GM23248 (cell line): ENCODE measurements around the gene MAB21L1. TPM values are rescaled to one million over a fixed set of nuclear protein-coding genes. Genes with fewer than 3 reads are reported as not detected.

ENCODE experiments used
- DNase-seq: peaks from one replicate; pipeline ENCODE4 v3.0.0-alpha.2; 2015
- H2AFZ ChIP-seq: fragments of 200-600 bp; sonication (generic); 2 replicates; pipeline ENCODE4 v1.6.1; 2016; ENCODE audit warnings: antibody characterized with exemption
- H3F3A ChIP-seq: fragments of 200-600 bp; sonication (generic); 2 replicates; pipeline ENCODE4 v1.6.1; 2016; ENCODE audit warnings: mild to moderate bottlenecking, antibody characterized with exemption, mixed run types; ENCODE audit not compliant: insufficient read depth
- H3K27ac ChIP-seq: fragments of 200-600 bp; sonication (generic); 2 replicates; pipeline ENCODE4 v1.5.1; 2016; ENCODE audit warnings: mild to moderate bottlenecking
- H3K27me3 ChIP-seq: fragments of 200-600 bp; sonication (generic); replicated peaks from 2 replicates; pipeline ENCODE4 v1.6.1; 2016; ENCODE audit warnings: mild to moderate bottlenecking; ENCODE audit not compliant: insufficient read depth
- H3K36me3 ChIP-seq: fragments of 200-600 bp; sonication (generic); 2 replicates; pipeline ENCODE4 v1.6.1; 2016; ENCODE audit warnings: low read depth, mild to moderate bottlenecking
- H3K4me1 ChIP-seq: fragments of 200-600 bp; sonication (generic); 2 replicates; pipeline ENCODE4 v1.6.1; 2016; ENCODE audit warnings: mild to moderate bottlenecking; ENCODE audit not compliant: insufficient read depth
- H3K4me2 ChIP-seq: fragments of 200-600 bp; sonication (generic); one replicate; pipeline ENCODE4 v1.6.1; 2016; ENCODE audit warnings: mild to moderate bottlenecking; ENCODE audit not compliant: unreplicated experiment
- H3K4me3 ChIP-seq: fragments of 200-600 bp; sonication (generic); 2 replicates; pipeline ENCODE4 v1.5.1; 2016; ENCODE audit warnings: mild to moderate bottlenecking
- H3K79me2 ChIP-seq: fragments of 200-600 bp; sonication (generic); 2 replicates; pipeline ENCODE4 v1.6.1; 2016; ENCODE audit warnings: mild to moderate bottlenecking; ENCODE audit not compliant: insufficient read depth
- H3K9ac ChIP-seq: fragments of 200-600 bp; sonication (generic); 2 replicates; pipeline ENCODE4 v1.6.1; 2016; ENCODE audit warnings: mild to moderate bottlenecking
- H3K9me2 ChIP-seq: fragments of 200-600 bp; sonication (generic); 2 replicates; pipeline ENCODE4 v1.6.1; 2016; ENCODE audit warnings: mixed run types, mild to moderate bottlenecking, moderate library complexity; ENCODE audit not compliant: insufficient read depth
- H3K9me3 ChIP-seq: fragments of 200-600 bp; sonication (generic); one replicate; pipeline ENCODE4 v1.6.1; 2017; ENCODE audit warnings: low read depth
- H4K20me1 ChIP-seq: fragments of 200-600 bp; sonication (generic); 2 replicates; pipeline ENCODE4 v1.6.0; 2016; ENCODE audit not compliant: insufficient read depth
- EZH2 ChIP-seq: fragments of 200-600 bp; sonication (generic); IDR thresholded peaks from 2 replicates; pipeline ENCODE4 v1.6.1; 2018; ENCODE audit warnings: antibody characterized with exemption, mild to moderate bottlenecking; ENCODE audit not compliant: insufficient read depth, poor library complexity, severe bottlenecking
- EZH2phosphoT487 ChIP-seq: fragments of 200-600 bp; sonication (generic); IDR thresholded peaks from 2 replicates; pipeline ENCODE4 v1.6.1; 2018; ENCODE audit warnings: antibody characterized with exemption, moderate library complexity, mild to moderate bottlenecking, low read depth; ENCODE audit not compliant: insufficient read depth
- WGBS, 2 experiments: methylation state at CpG; one replicate each; pipeline ENCODE4 v1.1.6; 2015 to 2017; ENCODE audit warnings: low lambda C conversion rate in 2 of 2, low coverage in 1 of 2; ENCODE audit errors: missing lambda C conversion rate in 2 of 2; 5-methylcytosine and 5-hydroxymethylcytosine counted together
- in situ Hi-C: fragments of 300-500 bp; cut with MboI; formaldehyde crosslinking; loops from 2 replicates; pipeline ENCODE4 v1.15.0; 2020
- polyA plus RNA-seq: library from polyadenylated mRNA; unstranded; fragments of >200 nt; fragmentation: Nextera tagmentation; extraction: Ambion mirVana; gene quantifications from 2 replicates; pipeline ENCODE4 v1.2.1, GENCODE V29; 2016
- total RNA-seq: library from RNA; depleted of rRNA; stranded (reverse); fragments of >200 nt; shearing (Covaris generic); gene quantifications from 2 replicates; pipeline ENCODE4 v1.2.3, GENCODE V29; 2014

Gene MAB21L1
- total and polyA plus RNA-seq, 2 experiments from 2014 or later, result 13.1 to 14.4 TPM

DNA sequence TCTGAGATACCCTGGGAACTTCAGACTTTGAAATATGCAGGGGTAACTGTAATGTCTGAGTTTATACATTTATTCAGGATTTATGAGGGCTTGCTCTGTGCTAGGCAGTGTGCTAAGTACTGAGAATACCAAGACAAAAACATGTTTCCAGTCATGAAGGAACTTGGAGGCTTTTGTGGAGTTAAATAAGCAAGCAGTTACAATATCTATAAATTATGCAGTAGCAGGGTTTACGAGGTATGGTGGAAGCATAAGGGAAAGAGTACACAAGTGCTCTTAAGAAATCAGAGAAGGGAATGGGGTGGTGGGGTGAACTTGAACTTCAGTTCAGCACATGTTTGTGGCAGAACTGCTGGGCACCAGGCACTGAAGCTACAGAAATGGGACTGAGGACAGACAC lies 28.0 kb downstream of the MAB21L1 start:
- H4K20me1 ChIP-seq, result no peaks in the 10 kb centered on the region
- H3K9ac ChIP-seq, result no peak overlapping the region
- no peak overlapping the region for H3K4me3 ChIP-seq
- in situ Hi-C loops, result no loop called here
- WGBS, 2 experiments, result 37 to 52% methylated on average over 1 of the region's 1 CpG
- no peaks in the 10 kb centered on the region for H3K79me2 ChIP-seq
- no peak for DNase-seq
- H3K4me1 ChIP-seq, result no peaks in the 10 kb centered on the region
- H3K27ac ChIP-seq, result no peak overlapping the region
- H3K9me3 ChIP-seq, result no peaks in the 10 kb centered on the region
- H3K36me3 ChIP-seq, result no peaks in the 10 kb centered on the region
- no peaks in the 10 kb centered on the region for H3K9me2 ChIP-seq
- no peak overlapping the region for H3K4me2 ChIP-seq
- no peak for TF ChIP-seq EZH2
- TF ChIP-seq EZH2phosphoT487, result no peak
- H2AFZ ChIP-seq, result no peak overlapping the region
- H3F3A ChIP-seq, result no peaks in the 10 kb centered on the region
- no peaks in the 10 kb centered on the region for H3K27me3 ChIP-seq
